ENCODE data around the gene ANP32E.
"Not testable (repeated sequence)": the region's sequence is repeated elsewhere in the genome, so short reads cannot be mapped to it uniquely, and the experiment has no call there.

Gene ANP32E

GRCh38 chr1:150210706-150211105 lies 25.2 kb downstream of the ANP32E start:
- no peak for DNase-seq

GRCh38 chr1:150210091-150210490 lies 25.8 kb downstream of the ANP32E start:
- no peak for DNase-seq

DNA sequence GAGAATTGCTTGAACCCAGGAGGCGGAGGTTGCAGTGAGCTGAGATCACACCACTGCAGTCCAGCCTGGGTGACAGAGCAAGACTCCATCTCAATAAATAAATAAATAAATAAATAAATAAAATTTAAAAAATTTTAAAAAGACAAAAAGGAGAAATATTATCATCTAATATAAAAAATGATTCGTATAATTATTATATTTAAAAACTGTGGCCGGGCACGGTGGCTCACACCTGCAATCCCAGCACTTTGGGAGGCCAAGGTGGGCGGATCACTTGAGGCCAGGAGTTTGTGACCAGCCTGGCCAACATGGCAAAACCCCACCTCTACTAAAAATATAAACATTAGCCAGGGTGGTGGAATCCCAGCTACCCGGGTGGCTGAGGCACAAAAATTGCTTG lies 27.5 kb downstream of the ANP32E start:
- DNase-seq, result not testable (repeated sequence)

- DNase-seq, result no peak
These were observed 28.5 kb downstream of the ANP32E start for GRCh38 chr1:150207281-150207971.

- DNase-seq, result no peak
These were observed 39.5 kb downstream of the ANP32E start for GRCh38 chr1:150196417-150196816.

DNA sequence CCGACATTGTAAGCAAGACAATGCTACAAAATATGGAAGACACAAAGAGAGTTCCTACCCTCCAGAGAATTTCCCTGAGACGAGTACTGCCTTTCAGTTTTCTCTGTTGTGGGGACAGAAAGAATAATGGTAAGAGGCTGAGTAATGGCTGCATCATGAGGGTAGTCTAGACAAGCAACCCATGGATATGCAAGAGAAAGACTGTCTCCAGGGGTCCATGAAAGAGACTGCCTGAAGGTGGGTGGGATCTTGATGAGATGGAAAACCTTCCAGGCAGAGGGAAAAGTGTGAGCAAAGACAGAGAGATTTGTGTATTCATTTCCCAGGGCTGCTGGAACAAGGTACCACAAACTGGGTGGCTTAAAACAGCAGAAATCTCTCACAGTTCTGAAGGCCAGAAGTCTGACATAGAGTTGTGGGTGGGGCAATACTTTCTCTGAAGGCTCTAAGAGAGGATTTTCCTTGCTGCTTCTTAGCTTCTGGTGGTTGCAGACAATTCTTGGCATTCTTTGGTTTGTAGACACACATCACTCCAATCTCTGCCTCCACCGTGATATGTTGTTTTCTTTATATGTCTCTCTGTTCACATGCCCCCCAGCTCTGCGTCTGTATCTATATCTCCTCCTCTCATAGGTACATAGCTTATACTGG lies 41.4 kb downstream of the ANP32E start:
- no peak for DNase-seq

DNA sequence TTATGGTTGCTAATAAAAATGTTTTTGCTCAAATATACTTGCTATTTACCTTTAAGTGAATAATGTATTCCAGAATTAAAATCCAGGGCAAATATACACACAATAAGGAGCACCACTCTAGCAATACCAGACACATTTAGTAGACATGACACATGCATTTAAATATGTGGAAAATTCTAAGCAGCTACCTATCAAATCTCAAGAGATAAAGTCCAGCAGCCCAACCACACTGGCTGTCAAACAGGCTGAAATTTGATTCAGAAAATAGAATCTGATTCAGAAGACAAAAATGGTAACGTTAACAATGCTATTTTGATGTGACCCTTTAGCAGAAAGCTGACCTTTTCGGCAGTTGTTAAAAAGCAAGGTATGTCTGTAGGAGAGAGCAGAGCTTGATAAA lies 43.9 kb downstream of the ANP32E start:
- no peak for DNase-seq

DNA sequence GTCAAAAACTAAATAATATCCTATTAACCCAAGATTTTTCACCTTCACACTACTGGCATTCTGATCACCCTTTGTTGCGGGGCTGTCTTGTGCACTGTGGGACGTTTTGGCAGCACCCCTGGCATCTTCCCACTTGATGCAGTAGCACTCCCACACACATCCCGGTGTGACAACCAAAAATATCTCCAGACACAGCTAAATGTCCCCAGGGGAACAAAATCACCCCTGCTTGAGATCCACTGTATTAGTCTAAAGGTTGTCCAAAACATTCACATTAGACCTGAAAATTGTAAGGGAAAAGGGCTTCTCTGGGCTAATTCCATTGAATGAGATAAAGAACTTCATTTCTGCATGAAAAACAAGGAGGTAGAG lies 48.4 kb downstream of the ANP32E start:
- DNase-seq, result no peak

DNA sequence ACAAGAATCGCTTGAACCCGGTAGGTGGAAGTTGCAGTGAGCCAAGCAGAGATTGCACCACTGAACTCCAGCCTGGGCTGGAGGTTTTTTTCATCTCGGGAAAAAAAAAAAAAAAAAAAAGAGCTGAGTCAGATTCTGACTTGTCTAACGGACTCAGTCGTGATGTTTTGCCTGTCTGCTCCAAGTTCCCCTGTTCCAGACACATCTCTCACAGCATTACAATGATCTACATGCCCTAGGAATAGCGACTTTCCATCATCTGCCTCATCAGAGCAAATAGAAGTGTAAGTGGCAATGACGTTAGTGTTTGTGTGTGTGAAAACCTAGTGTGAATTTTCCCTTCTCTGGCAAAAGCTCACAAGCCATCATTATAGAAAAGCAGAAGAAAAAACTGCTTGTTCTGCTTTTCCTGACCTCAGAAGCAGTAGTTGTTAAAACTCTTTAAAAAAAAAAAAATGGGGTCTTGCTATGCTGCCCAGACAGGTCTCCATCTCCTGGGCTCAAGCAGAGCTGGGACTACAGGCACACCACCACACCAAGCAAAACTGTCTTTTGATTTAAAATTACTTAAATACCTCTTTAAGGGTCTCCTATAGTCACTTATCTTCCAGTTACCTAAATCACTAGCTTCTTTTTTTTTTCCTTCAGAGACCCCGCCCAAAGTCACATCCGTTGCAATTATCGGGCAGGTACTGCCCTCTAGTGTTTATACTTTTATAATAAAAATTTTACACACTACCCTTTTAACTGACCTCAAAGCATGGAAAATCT lies 48.9 kb downstream of the ANP32E start:
- DNase-seq, result peak; percentile 65

DNA sequence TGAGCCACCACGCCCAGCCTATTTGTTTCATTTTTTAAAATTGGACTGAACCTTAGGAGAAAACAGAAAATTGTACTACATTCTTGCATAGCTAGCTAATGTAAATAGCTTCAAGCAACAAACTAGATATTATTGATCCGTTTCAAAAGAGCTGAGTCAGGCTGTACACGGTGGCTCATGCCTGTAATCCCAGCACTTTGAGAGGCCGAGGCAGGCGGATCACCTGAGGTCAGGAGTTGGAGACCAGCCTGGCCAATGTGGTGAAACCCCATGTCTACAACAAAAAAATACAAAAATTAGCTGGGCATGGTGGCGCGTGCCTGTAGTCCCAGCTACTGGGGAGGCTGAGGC lies 49.5 kb downstream of the ANP32E start:
- not testable (repeated sequence) for DNase-seq

DNA sequence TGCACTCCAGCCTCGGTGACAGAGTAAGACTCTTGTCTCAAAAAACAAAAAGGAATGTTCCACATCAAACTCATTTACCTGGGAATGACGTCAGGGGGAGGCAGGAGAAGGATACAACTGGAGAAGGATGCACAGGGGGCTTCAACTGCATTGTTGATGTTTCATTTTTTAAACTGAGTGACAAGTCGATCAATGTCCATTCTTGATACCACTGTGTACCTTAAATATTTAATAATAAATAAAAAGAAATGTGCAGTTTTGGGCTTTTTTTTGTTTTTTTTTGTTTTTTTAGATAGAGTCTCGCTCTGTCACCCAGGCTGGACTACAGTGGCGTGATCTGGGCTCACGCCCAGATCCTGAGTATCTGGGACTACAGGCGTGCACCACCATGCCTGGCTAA lies 50.4 kb downstream of the ANP32E start:
- no peak for DNase-seq

DNA sequence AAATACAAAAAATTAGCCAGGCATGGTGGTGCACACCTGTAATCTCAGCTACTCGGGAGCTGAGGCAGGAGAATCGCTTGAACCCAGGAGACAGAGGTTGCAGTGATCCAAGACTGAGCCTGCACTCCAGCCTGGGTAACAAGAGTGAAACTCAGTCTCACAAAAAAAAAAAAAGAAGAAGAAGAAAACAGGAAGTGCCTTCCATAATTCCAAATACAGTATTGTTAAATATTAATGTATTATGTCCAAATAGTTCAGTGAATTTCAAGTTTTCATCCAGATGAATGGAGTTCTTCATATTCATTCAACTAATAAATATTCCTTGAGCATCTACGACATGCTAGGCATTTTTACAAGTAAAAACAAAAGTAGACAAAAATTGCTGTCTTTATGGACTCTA lies 52.9 kb downstream of the ANP32E start:
- no peak for DNase-seq

DNA sequence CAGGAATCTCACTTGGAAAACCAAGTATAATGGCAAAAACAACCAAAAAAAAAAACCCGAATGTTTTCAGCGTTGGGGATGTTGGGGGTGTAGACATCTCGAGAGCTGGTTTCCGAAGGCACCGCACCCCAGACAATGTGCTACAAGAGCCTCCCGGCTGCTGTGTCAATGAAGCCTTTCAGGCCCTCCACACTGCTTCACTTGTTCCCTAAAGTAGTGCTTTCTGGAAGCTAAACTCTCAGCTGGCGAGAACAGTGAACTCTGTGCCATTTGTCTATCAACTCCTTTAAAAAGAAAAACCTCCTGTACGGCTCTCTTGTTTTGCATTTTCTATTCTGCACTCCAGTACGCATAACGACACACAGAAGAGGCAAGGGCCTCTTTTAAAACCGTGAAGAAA lies 53.7 kb downstream of the ANP32E start:
- DNase-seq, result no peak

DNA sequence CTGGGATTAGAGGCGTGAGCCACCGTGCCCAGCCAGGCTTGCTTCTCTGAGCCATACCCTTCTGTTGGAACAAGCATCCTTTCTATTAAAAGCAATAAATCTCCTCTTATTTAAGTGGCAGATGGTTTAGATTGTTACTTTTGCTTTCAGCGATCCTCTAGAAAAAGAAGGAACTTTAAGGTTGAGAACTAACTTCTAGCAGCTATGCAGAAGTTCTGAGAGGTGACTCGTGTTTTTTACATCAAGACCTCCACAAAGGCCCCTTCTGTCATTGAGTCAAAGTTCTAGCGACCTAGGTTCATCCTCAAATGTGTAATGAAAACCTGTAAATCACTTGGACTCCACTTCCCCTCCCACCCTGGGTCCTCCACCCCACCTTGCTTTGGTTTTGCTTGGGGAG lies 55.4 kb downstream of the ANP32E start:
- no peak for DNase-seq

GRCh38 chr1:150179867-150180266 lies 56.0 kb downstream of the ANP32E start:
- DNase-seq, result no peak

GRCh38 chr1:150178548-150178947 lies 57.4 kb downstream of the ANP32E start:
- no peak for DNase-seq

- DNase-seq, result no peak
These were observed 59.3 kb downstream of the ANP32E start for GRCh38 chr1:150176593-150176992.

- no peak for DNase-seq
These were observed 62.7 kb downstream of the ANP32E start for GRCh38 chr1:150173141-150173585.

DNA sequence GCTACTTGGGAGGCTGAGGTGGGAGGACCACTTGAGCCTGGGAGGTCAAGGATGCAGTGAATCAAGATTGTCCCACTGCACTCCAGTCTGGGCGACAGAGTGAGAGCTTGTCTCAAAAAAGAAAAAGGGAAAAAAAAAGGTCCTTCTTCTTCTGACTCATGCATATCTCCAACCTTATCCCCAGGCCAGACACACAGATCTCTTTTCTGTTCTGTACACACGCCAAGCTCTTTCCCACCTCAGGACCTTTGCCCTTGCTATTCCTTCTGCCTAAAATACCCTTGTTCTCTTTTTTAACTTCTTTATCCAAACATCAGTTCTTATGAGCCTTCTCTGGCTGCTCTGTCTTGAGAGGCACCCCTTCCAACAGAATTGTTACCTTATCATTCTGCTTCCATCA lies 64.1 kb downstream of the ANP32E start:
- no peak for DNase-seq

- peak; percentile 61 for DNase-seq
These were observed 66.8 kb downstream of the ANP32E start for GRCh38 chr1:150168960-150169601.

Measured in CD4-positive, alpha-beta T cell treated with Interleukin-12 subunit alpha and Interleukin-12 subunit beta, for 1 hour (primary cell).